HG03571 (cell line): ENCODE data around the gene KDELR1.
A peak's percentile ranks its signal among the peaks of the same experiment; 100 is the strongest.
"Not testable (repeated sequence)": the region's sequence is repeated elsewhere in the genome, so short reads cannot be mapped to it uniquely, and the experiment has no call there.

Experiments used
- ATAC-seq: cut with Tn5 transposase; IDR thresholded peaks from one replicate; pipeline ENCODE4 v1.9.1; 2021; ENCODE audit not compliant: unreplicated experiment

Gene KDELR1

DNA sequence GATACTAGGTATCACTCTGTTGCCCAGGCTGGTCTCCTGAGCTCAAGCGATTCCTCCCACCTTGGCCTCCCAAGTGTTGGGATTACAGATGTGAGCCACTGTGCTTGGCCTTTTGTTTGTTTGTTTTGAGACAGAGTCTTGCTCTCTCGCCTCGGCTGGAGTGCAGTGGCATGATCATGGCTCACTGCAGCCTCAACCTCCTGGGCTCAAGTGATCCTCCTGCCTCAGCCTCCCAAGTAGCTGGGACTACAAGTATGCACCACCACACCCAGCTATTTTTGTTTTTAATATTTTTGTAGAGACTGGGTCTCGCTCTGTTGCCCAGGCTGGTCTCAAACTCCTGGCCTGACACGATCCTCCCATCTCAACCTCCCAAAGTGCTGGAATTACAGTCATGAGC is 19.6 kb downstream of the KDELR1 start:
- not testable (repeated sequence) for ATAC-seq

DNA sequence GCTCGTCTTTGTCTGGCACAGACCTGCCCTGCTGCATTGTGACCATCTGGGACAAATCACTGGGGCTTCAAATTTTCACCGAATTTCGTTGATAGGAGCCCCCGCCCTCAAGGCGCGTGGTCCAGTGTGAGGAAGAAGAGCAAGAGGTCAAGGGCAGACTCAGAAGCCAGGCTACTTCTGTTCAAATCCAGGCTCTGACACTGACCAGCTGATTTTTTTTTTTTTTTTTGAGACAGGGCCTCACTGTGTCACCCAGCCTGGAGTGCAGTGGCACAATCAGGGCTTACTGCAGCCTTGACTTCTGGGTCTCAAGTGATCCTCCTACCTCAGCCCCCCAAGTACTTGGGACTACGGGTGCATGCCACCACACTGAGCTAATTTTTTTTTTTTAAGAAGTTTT is 20.0 kb downstream of the KDELR1 start:
- no peak for ATAC-seq

DNA sequence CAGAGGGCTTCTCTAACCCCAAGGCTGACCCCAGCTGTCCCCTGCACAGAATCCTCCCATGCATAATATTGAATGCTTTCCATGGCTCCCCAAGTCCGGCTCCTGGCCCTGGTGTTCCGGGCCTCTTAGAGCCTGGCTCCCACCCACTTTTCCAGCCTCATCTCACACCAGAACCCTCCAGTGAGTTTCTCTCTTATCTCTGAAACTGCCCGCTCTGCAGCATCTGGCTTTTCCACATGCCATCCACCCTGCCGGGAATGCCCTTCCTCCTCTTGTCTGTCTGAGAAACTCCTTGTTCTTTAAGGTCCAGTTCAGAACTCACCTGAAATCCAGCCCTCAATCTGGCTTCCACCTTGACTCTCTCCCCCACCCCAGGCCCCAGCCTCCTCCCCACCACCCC is 20.4 kb downstream of the KDELR1 start:
- ATAC-seq, result no peak

DNA sequence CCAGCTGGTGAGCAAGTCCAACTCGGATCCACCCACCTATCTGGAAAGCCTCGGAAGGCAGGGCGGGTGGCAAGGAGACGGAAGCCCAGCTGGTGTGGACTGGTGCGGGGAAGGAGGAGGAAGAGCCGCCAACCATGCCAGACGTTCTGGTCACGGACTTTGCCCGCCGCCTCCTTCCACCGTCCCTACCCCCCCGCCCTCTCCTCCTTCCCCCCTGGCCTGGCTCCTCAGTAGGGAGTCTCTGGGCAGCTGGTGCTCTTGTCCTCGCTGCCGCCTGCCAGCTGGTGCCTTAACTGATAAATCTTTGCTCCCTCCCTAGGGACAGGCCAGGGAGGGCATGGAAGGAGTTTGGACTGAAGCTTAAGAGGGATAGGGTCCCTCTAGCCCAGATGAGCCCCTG is 22.4 kb downstream of the KDELR1 start:
- no peak for ATAC-seq

DNA sequence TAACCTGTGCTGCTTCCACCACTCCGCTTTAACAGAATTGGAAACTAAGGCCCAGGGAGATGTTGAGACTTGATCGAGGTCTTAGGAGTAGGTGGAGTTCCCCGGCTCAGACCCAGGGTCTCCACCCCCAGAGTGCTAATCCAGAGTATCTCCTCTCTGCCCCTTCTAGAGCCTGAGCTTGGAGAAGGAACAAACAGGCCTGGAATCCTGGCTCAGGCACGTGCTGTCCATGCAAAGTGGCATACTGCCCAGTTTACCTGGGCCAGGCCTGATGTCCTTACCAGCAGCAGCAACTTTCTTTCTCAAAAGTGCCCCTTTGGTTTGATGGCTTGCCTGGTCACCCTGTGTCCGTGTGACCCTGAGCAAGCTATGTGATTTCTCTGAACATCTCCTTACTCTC is 23.5 kb downstream of the KDELR1 start:
- ATAC-seq, result no peak

DNA sequence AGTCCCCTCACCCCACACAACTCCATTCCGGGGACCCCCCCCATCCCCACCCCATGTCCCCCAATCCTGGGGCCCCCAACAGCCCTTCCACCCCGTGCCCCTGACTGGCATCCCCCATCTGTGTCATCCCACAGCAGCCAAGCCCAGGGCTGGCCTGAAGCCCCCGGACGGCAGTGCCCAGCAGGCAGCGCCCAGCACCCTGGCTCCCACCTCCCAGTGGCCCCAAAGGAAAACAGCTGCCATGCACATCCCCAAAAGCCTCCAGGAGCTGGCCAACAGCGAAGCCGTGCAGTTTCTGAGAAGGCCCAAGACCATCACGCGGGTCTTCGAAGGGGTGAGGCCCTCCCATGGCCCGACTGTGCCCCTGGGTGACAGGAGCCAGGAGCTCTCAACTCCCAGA is 25.7 kb downstream of the KDELR1 start:
- ATAC-seq, result no peak

DNA sequence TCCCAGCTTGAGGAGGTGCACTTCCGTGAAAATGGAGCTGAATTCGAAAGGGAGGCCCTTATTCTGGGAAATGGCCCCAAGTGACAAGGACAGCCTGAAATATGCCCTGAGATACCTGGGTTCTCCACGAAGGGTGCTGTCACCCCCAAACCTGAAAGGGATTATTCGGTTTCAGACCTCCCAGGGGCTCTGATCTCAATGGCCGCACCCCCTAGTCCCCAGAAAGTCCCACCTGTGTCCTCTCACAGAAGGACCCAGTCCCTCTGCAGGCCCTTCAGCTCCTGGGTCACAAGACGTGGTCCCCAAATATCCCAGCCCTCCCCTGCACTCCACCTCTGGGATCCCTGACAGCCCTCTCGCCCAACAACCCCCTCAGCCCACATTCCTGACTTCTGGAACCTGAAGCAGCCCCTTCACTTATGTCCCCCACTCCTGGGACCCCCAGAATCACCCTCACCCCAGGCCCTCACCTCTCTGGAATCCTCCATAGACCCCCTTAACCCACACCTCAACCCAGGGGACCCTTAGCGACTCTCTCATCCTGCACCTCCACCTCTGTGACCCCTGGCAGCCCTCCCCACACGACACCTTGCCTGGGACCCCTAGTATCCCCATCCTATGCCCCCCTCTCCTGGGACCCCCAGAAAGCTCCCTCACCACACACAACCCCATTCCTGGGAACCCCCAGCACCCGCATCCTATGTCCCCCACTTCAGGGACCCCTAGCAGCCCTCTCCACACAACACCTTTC is 26.6 kb downstream of the KDELR1 start:
- ATAC-seq, result no peak

DNA sequence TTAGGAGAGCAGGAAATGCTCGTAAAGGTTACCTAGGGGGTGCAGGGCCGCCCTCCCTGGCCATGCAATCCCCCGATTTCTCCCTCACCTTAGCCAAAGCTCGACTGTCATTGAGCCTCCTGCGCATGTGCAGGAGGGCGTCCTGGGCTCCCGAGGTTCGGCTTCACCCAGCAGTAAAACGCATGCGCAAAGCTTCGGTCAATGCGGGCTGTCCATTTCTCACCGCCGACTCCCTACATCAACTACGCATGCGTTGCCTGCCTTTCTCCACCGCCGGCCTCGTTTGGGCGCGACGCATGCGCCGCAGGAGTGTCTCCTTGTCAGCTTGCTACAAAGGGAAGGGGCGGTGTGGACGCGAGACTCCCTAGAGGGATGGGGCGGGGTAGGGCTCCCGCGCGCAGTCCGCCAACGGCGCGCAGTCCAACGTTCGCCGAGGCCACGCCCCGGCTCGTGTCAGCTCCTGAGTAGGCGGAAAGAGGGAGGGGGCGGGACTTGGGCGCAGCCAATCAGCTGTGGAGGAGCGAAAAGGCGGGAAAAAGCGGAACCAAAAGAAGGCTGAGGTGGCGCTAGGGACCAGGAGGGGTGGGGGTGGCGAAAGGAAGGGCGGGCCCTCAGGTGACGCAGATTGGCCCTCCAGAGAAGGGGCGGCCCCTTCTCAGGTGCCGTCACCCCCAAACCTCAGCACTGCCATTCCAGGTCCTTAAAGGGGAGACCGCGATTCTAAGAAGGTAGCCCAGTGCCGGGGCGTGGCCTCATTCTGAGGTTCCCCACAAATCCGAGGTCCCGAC is 27.3 kb downstream of the KDELR1 start, which contains the start of the genes SYNGR4 and TMEM143:
Gene SYNGR4 (plus strand): TSS at position 558 of the 788 bp plus-strand sequence. CDS start 1,476 bp downstream, outside the sequence.
Gene TMEM143 (minus strand): TSS at position 131 of the 788 bp plus-strand sequence. CDS start 20 bp downstream, at position 111.
- ATAC-seq, result peak; percentile 71

DNA sequence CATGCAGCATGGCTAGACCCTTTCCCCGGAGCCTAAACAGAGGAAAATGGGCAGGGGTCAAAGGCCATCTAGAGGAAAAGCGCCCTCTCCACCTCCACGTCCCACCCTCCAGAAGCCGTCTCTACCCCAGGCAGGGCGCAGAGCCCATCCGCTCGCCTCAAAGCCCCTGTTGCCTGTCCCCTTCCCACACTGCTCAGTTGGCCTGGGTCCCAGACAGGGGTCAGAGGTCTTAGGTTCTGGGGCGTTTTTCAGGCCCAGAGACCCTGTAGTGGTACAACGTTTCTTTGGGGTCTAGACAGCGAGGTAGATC is 27.9 kb downstream of the KDELR1 start:
- peak; percentile 6 for ATAC-seq

DNA sequence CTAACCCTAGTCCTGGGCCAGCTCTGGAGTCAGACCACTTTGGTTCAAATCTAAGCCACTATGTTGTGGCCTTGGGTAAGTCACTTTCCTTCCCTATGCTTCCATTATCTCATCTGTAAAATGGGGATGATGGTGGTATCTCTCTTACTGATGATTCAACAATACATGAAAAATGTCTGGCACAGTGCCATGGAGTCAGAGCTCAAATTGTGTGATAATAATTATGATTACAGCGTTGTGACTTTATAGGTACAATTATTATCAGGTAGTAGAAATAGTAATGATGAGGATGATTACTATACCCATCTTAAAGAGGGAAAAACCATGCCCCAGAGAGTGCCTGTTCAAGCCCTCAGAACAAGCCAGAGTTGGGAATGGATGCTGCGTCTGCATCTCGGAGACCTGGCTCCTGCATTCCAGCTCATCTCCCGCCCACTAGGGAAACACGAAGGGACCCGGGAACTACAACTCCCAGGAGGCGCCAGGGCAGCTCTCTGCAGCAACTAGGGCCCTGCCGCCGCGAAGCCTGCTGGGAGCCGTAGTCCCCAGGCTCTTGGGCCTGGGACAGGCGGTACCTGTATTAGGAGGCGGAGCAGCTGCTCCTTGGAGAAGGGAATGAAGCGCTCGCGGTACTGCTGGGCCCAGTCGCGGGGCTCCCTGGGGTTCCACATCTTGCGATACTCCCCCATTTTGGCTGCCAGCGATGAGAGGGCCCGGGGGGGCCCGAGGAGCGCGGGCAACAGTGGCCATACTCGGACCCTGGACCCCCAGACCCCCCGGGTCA is 28.4 kb downstream of the KDELR1 start:
- ATAC-seq, result peak; percentile 51

DNA sequence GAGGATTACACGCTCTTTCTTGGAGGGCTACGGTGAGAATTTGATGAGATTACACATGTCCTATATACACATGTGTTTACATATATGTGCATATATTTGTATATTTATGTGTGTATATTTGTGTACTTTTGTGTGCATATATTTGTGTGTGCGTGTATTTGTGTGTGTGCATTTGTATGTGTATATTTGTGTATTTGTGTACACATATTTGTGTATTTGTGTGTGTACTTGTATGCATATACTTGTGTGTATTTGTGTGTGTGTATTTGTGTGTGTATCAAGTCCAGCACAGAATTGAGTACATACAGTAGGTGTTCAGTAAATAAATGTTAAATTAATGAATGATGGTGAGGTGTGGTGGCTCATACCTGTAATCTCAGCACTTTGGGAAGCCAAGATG is 29.4 kb downstream of the KDELR1 start:
- no peak for ATAC-seq

DNA sequence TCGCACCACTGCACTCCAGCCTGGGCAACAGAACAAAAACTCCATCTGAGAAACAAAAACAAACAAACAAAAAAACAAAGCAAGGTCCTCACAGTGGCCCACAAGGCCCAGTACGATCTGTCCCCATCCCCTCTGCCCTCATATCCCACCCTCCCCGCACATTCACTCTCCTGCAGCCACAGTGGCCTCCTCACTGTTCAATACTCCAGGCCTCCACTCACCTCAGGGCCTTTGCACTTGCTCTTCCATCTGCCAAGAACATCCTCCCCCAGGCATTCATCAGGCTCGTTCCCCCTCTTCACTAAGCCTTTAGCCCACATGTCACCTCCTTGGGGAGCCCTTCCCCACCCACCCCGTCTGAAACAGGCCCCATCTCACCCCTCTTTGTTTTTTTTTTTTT is 32.2 kb downstream of the KDELR1 start:
- ATAC-seq, result no peak

DNA sequence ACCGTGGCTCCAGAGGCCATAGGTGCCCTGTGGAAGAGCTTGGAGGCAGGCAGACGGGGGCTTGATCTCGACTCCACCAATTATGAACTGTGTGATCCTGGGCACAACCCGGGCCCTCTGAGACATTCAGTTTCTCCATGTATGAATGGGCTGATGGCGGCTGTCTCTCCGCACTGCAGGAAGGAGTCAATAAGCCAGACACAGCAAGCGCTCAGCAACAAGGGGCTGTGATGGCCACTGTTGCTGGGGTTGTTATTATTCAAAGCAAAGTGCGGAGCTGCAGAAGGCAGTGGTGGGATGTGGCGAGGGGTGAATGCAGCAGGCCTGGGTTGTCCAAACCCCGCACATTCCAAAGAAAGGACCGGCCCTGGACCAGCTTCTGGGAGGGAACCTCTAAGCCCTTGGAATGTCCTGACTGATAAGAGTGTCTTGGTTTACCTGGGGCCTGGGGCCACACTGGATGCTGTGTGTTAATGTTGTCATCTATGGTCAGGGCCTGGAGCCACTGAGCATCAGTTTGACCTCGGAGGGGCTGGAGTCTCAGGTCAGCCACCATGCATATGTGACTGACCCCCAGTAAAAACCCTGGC is 35.9 kb downstream of the KDELR1 start:
- ATAC-seq, result no peak

DNA sequence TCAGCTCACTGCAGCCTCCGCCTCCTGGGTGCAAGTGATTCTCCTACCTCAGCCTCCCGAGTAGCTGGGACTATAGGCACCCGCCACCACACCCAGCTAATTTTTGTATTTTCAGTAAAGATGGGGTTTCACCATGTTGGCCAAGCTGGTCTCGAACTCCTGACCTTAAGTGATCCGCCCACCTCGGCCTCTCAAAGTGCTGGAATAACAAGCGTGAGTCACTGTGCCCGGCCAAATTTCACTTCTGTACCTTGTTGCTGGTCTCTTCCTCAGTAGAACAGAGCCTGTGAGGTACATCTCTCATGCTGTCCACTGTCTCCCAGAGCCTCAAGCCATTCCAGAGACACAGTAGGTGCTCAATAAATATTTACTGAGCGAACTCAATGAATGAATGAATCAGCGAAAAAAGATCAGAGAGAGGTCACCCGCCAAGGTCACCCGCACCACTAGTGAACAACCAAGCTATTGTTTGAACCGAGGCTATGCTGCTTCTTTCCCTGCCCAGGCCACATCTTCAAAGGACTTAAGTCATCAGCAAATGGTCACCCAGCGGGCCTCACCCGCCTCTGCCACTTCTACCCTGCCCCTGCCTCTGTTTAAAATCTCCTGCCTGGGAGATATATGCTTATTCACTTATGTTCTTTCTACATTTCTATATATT is 36.9 kb downstream of the KDELR1 start:
- no peak for ATAC-seq

DNA sequence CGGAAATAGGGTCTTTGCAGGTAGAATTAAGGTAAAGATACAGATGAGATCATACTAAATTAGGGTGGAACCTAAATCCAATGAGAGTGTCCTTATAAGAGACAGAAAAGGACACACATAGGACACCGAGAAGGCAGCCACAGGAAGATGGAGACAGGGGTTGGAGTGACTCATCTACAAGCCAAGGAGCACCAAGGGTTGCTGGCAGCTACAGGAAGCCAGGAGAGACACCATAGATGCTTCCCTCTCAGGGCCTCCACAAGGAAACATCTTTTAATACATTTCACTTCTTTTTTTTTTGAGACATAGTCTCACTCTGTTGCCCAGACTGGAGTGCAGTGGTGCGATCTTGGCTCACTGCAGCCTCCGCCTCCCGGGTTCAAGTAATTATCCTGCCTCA is 37.7 kb downstream of the KDELR1 start:
- ATAC-seq, result no peak

DNA sequence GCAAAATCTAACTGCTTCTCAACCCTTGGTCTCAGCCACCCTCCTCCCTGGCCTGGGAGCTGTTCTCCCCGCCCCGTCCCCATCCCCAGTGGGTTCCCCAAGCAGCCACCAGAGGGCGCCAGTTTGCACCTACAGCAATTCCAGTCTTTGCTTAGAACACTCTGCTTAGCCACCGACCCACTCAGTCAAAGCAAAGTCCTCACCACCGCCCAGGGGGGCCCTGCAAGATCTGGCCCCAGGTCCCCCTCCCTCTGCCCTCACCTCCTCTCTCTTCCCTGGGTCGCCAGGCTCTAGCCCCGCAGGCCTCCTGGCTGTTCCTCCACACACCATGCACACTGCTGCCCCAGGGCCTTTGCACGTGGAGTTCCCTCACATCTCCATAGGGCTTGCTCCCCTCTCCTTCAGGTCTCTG is 40.0 kb downstream of the KDELR1 start:
- ATAC-seq, result no peak

DNA sequence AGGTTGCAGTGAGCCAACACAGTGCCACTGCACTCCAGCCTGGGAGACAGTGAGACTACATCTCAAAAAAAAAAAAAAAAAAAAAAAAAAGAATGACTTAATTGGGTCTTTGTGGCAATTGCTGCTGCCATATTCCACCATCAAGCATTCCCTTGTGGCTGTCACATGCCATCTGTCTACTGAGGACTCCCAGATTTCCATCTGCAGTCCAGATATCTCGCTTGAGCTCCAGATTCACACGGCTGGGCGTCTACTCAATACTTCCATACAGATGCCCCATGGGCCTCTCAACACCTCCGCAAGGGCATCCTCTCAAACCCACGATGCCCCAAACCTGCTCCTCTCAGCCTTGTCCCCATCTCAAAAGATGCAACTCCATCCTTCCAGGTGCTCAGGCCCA is 40.5 kb downstream of the KDELR1 start:
- ATAC-seq, result no peak

DNA sequence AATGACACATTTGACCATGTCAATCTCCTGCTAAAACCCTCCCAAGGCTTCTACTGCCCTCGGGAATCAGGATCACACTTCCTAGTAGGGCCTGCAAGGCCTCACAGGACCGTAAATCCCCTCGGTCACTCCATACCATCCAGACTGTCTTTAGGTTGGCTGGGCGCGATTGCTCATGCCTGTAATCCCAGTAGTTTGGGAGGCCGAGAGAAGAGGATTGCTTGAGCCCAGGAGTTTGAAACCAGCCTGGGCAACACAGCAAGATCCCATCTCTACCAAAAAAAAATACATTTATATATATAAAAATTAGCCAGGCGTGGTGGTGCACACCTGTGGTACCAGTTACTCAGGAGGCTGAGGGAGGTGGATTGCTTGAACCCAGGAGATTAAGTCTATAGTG is 42.6 kb downstream of the KDELR1 start:
- no peak for ATAC-seq

DNA sequence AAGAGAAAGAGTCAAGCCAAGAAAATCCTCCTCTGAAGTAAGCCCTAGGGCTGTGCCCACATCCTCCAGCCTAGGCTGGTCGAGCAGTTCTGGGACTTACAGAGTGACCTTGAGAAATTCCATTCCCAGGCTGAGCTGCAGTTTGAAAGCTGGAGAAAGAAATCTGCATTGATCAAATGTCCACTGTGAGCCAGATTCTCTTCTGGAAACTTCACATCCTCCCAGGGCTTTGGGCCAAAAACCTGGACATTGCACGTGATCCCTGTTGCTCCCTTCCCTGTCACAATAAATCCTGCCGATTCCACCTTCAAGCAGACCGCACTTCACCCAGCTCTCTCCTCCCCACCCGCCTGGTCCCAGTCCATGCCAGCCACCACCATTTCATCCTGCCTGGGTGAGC is 43.3 kb downstream of the KDELR1 start:
- ATAC-seq, result no peak

DNA sequence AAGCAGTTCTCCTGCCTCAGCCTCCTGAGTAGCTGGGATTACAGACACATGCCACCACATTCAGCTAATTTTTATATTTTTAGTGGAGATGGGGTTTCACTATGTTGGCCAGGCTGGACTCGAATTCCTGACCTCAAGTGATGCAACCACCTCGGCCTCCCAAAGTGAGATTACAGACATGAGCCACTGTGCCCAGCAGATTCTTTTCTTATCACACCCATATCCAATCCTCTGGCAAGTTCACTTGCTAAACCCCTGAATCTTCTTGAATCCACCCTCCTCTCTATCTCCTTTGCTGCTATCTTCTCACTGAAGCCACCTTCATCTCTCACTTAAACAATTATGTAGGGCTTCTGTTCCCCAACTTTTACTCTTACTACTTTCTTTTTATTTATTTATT is 45.2 kb downstream of the KDELR1 start:
- no peak for ATAC-seq

DNA sequence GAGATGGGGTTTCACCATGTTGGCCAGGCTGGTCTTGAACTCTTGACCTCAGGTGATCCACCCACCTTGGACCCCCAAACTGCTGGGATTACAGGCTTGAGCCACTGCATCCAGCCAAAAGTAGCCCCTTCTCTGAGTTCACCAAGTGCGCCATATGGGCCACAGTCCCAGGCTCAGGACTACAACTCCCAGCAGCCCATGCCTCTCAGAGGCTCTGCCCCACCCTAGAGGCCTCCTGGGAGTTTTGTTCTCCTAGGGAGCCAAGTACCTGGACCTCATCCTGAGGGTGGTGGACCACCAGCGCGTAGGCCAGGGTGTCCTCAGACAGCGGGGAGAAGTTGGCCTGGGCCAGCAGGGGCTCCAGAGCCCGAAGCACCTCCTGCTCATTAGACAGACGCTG is 46.5 kb downstream of the KDELR1 start:
- no peak for ATAC-seq
